Skin epidermis (tissue), 12 donors: Measurements from ENCODE around the gene ZSCAN5C.

Experiments
- H3K27ac ChIP-seq, 21 experiments: fragments of 200-600 bp; sonication (generic) in 11 of 21; one replicate each; pipeline ENCODE4 v1.5.0; 2020; ENCODE audit warnings: mild to moderate bottlenecking in 3 of 21, inconsistent platforms in 2 of 21, moderate library complexity in 2 of 21
- H3K4me3 ChIP-seq, 7 experiments: fragments of 200-600 bp; sonication (generic) in 2 of 7; one replicate each; pipeline ENCODE4 v1.5.0; 2020; ENCODE audit warnings: inconsistent platforms in 2 of 7, mild to moderate bottlenecking in 2 of 7, moderate library complexity in 1 of 7

ZSCAN5C gene

DNA sequence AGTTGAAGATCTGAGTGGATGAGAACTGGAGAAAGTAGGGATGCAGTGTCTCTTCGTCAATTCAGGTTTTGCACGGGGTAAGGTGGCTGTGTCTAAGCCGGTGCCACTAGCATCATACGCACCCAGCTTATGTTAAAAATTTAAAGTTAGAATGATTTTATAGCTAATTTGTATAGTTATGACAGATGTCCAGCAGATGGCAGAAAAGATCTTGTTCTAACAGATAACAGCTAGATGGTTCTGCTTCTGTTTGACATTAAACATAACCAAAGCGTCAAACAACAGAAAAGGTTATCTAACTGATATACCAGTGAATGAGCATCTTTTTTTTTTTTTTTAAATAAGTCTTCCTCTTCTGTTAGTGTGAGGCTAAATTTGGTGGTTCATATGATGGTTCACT lies 51.7 kb downstream of the ZSCAN5C start:
- Histone ChIP-seq H3K27ac (no peak overlapping the region), H3K4me3 (no peak overlapping the region)

DNA sequence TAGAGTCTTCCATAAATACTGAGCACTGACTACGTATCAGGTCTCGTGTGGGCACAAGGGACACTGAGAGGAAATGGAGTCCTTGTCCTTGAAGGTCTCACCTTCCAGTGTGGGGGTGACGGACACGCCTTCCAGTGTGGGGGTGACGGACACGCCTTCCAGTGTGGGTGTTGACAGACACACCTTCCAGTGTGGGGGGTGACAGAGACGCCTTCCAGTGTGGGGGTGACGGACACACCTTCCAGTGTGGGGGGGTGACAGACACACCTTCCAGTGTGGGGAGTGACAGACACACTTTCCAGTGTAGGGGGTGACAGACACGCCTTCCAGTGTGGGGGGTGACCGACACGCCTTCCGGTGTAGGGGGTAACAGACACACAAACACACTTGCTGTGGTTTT lies 56.2 kb downstream of the ZSCAN5C start:
- no peak overlapping the region for H3K27ac ChIP-seq
- no peak overlapping the region for H3K4me3 ChIP-seq
